Keratinocyte (primary cell): ENCODE data around the gene FAF1. TPM values are rescaled to one million over a fixed set of nuclear protein-coding genes. Genes with fewer than 3 reads are reported as not detected.

ENCODE experiments used
- DNase-seq: peaks from one replicate; pipeline ENCODE4 v3.0.0-alpha.2; 2011; ENCODE audit warnings: low read depth, missing footprints, low spot score
- FAIRE-seq: peaks from 2 replicates; lab custom pipeline; 2011; peaks lifted over from hg19 to GRCh38; lab: Jason Lieb, UNC
- H2AFZ ChIP-seq: 2 replicates; pipeline ENCODE4 v1.6.0; 2012; ENCODE audit warnings: low read length, control low read depth, inconsistent platforms; ENCODE audit not compliant: control insufficient read depth
- H3K27ac ChIP-seq: 2 replicates; pipeline ENCODE4 v1.5.1; 2011; ENCODE audit warnings: low read length; ENCODE audit not compliant: control insufficient read depth, insufficient read depth
- H3K27me3 ChIP-seq: 3 replicates; pipeline ENCODE4 v1.6.0; 2011; ENCODE audit warnings: low read length; ENCODE audit not compliant: control insufficient read depth, insufficient read depth; ENCODE audit errors: extremely low read depth
- H3K36me3 ChIP-seq, 2 experiments: 2 replicates in 1 of 2; 3 replicates in 1 of 2; pipeline ENCODE4 v1.5.1; 2011; ENCODE audit warnings: low read length in 2 of 2, mild to moderate bottlenecking in 1 of 2; ENCODE audit not compliant: control insufficient read depth in 2 of 2, insufficient read depth in 2 of 2; ENCODE audit errors: extremely low read depth in 1 of 2
- H3K4me1 ChIP-seq: 3 replicates; pipeline ENCODE4 v1.5.1; 2011; ENCODE audit warnings: low read length; ENCODE audit not compliant: control insufficient read depth, insufficient read depth; ENCODE audit errors: extremely low read depth
- H3K4me2 ChIP-seq: 3 replicates; pipeline ENCODE4 v1.6.0; 2011; ENCODE audit warnings: low read depth, low read length; ENCODE audit not compliant: control insufficient read depth, insufficient read depth; ENCODE audit errors: extremely low read depth
- H3K4me3 ChIP-seq, 3 experiments: fragments of 200-600 bp in 1 of 3; sonication (generic) in 1 of 3; 2 replicates in 2 of 3; 3 replicates in 1 of 3; pipeline ENCODE4 v1.5.1; 2011 to 2016; ENCODE audit warnings: low read length in 3 of 3, mild to moderate bottlenecking in 3 of 3, control low read depth in 2 of 3, inconsistent platforms in 1 of 3, low read depth in 1 of 3, mixed read lengths in 1 of 3, mixed run types in 1 of 3, moderate library complexity in 1 of 3; ENCODE audit not compliant: control insufficient read depth in 2 of 3, insufficient read depth in 2 of 3; ENCODE audit errors: extremely low read depth in 1 of 3
- H3K79me2 ChIP-seq: 2 replicates; pipeline ENCODE4 v1.6.0; 2012; ENCODE audit warnings: low read length; ENCODE audit not compliant: control insufficient read depth, insufficient read depth
- H3K9ac ChIP-seq: 3 replicates; pipeline ENCODE4 v1.6.0; 2011; ENCODE audit warnings: low read length; ENCODE audit not compliant: control insufficient read depth, insufficient read depth; ENCODE audit errors: extremely low read depth
- H3K9me1 ChIP-seq: 3 replicates; pipeline ENCODE4 v1.6.0; 2011; ENCODE audit warnings: low read length; ENCODE audit not compliant: control insufficient read depth, insufficient read depth; ENCODE audit errors: extremely low read depth
- H3K9me3 ChIP-seq: 2 replicates; pipeline ENCODE4 v1.5.1; 2012; ENCODE audit warnings: low read depth, low read length; ENCODE audit not compliant: control insufficient read depth
- H4K20me1 ChIP-seq: 3 replicates; pipeline ENCODE4 v1.6.0; 2011; ENCODE audit warnings: low read length; ENCODE audit not compliant: control insufficient read depth, insufficient read depth; ENCODE audit errors: extremely low read depth
- CTCF ChIP-seq, 3 experiments: IDR thresholded peaks in 1 of 3; conservative IDR thresholded peaks in 1 of 3; optimal IDR thresholded peaks in 1 of 3; 2 replicates in 2 of 3; 3 replicates in 1 of 3; pipeline versions ENCODE3 to v1.5.1; 2011; ENCODE audit warnings: low read length in 3 of 3, mild to moderate bottlenecking in 3 of 3, moderate library complexity in 2 of 3, control low read depth in 1 of 3, inconsistent platforms in 1 of 3; ENCODE audit not compliant: insufficient read depth in 2 of 3; ENCODE audit errors: extremely low read depth in 1 of 3
- EZH2 ChIP-seq: IDR thresholded peaks from one replicate; pipeline ENCODE4 v1.6.1; 2012; ENCODE audit warnings: inconsistent platforms, mild to moderate bottlenecking, low read length, moderate library complexity
- dilution Hi-C: fragments of 300-500 bp; cut with MboI; formaldehyde crosslinking; loops from one replicate; pipeline ENCODE4 v1.7.0; 2020; ENCODE audit warnings: low sequenced_read_pairs; ENCODE audit not compliant: extremely low pct_ligation_motif_present
- polyA plus RNA-seq, 5 experiments: library from polyadenylated mRNA; depleted of rRNA in 3 of 5; stranded (reverse) in 3 of 5; stranded (forward) in 1 of 5; unstranded in 1 of 5; fragments of >200 nt; gene quantifications; 1 replicate in 1 of 5; 2 replicates in 3 of 5; 3 replicates in 1 of 5; pipeline versions ENCODE4 v1.2.1 to v1.2.3, GENCODE V29; 2011 to 2012; ENCODE audit warnings: missing spikeins in 2 of 5, low read depth in 1 of 5, low replicate concordance in 1 of 5

FAF1 gene
- polyA plus RNA-seq, 1 donor (not counting 4 experiments of a cell fraction or from before 2014, with no cell fraction given), result 33.1 TPM

GRCh38 chr1:50521703-50522102 is 438.4 kb downstream of the FAF1 start:
- Histone ChIP-seq H3K79me2 (no peaks in the 10 kb centered on the region), H3K9ac (no peak overlapping the region), H4K20me1 (no peaks in the 10 kb centered on the region), H3K4me3 (no peak overlapping the region), H3K27me3 (no peaks in the 10 kb centered on the region), H3K27ac (no peak overlapping the region), H3K9me1 (no peaks in the 10 kb centered on the region), H3K4me1 (peaks cover 4% of the 10 kb centered on the region), H3K9me3 (no peaks in the 10 kb centered on the region), H3K36me3 (no peaks in the 10 kb centered on the region), H2AFZ (no peak overlapping the region), H3K4me2 (no peak overlapping the region)
- TF ChIP-seq CTCF (optimal IDR thresholded peaks at IDR 0.05 in 1 of 3, IDR thresholded peaks at IDR 0.05 in 1 of 3, conservative IDR thresholded peaks at IDR 0.05 in 1 of 3; ENCODE audit: extremely low read depth in 1 of 3, insufficient read depth in 2 of 3, low read length in 3 of 3), result no peak
- no peak for TF ChIP-seq EZH2
- dilution Hi-C loops, result no loop called here
- FAIRE-seq, result no peak
- DNase-seq, result no peak

DNA sequence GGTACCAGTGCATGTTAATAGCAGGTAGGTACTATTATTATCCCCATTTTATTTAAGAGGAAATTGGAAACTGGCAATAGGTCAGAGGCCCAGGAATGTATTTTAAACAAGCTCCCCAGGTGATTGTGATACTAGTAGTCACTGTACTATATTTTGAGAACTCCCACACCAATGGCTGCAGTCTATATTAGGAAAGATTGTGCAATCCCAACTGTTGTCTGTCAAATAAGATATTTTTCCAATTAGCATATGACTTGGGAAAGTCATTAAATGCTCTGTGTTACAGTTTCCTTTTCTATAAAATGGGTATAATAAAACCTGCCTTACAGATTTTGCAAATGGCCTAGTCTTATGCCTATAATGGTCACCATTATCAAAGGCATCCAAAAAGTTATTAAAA is 442.6 kb downstream of the FAF1 start:
- no peak for DNase-seq
- TF ChIP-seq EZH2 (no peak), CTCF (optimal IDR thresholded peaks at IDR 0.05 in 1 of 3, IDR thresholded peaks at IDR 0.05 in 1 of 3, conservative IDR thresholded peaks at IDR 0.05 in 1 of 3; ENCODE audit: extremely low read depth in 1 of 3, insufficient read depth in 2 of 3, low read length in 3 of 3) (no peak)
- peaks cover 4% of the 10 kb centered on the region for H3K4me1 ChIP-seq
- H3K27ac ChIP-seq, result no peak overlapping the region
- no peak for FAIRE-seq
- no peaks in the 10 kb centered on the region for H3K27me3 ChIP-seq
- dilution Hi-C loops, result no loop called here
- H3K4me3 ChIP-seq, result no peak overlapping the region
- H2AFZ ChIP-seq, result no peak overlapping the region
- no peaks in the 10 kb centered on the region for H3K9me1 ChIP-seq
- no peaks in the 10 kb centered on the region for H4K20me1 ChIP-seq
- H3K79me2 ChIP-seq, result no peaks in the 10 kb centered on the region
- no peaks in the 10 kb centered on the region for H3K9me3 ChIP-seq
- no peak overlapping the region for H3K9ac ChIP-seq
- no peak overlapping the region for H3K4me2 ChIP-seq
- H3K36me3 ChIP-seq, result no peaks in the 10 kb centered on the region
